ENCODE measurements around the gene ZFYVE28.

- TF ChIP-seq CTCF (IDR thresholded peaks at IDR 0.05) = no peak
- TF ChIP-seq POLR2A (IDR thresholded peaks at IDR 0.05) = no peak
Measured at GRCh38 chr4:2249526-2250356, 168.7 kb downstream of the ZFYVE28 start.

All from vagina (tissue), 2 donors.